ENCODE data around the gene PRSS21. TPM values are rescaled to one million over a fixed set of nuclear protein-coding genes. Genes with fewer than 3 reads are reported as not detected.

Gene PRSS21
- polyA plus RNA-seq, 1 experiment: 0.13 TPM

- H3K27me3 ChIP-seq (ENCODE audit: control insufficient read depth, insufficient read depth, low read length): peaks cover 20% of the 10 kb centered on the region
- H3K4me3 ChIP-seq (ENCODE audit: low read depth, low read length): no peak overlapping the region
- no peaks in the 10 kb centered on the region for H3K36me3 ChIP-seq (ENCODE audit: control insufficient read depth, insufficient read depth, low read length)
- ChIA-PET CTCF (interaction anchor here (0.7 to 3.1 kb wide), 5 partner anchors 10 to 121 kb away, joined by 3 to 16 read pairs (median 3); no protein-coding TSS in a partner anchor), POLR2A (no interaction called here)
- TF ChIP-seq, protein P1, sequence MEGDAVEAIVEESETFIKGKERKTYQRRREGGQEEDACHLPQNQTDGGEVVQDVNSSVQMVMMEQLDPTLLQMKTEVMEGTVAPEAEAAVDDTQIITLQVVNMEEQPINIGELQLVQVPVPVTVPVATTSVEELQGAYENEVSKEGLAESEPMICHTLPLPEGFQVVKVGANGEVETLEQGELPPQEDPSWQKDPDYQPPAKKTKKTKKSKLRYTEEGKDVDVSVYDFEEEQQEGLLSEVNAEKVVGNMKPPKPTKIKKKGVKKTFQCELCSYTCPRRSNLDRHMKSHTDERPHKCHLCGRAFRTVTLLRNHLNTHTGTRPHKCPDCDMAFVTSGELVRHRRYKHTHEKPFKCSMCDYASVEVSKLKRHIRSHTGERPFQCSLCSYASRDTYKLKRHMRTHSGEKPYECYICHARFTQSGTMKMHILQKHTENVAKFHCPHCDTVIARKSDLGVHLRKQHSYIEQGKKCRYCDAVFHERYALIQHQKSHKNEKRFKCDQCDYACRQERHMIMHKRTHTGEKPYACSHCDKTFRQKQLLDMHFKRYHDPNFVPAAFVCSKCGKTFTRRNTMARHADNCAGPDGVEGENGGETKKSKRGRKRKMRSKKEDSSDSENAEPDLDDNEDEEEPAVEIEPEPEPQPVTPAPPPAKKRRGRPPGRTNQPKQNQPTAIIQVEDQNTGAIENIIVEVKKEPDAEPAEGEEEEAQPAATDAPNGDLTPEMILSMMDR (IDR thresholded peaks at IDR 0.05; ENCODE audit: insufficient read depth, low read depth, low read length): no peak
- no peak for DNase-seq (ENCODE audit: low read depth)
These were observed 32.1 kb downstream of the PRSS21 start for GRCh38 chr16:2848933-2849725.

GRCh38 chr16:2852003-2852730, 35.1 kb downstream of the PRSS21 start:
- no peak overlapping the region for H3K4me3 ChIP-seq (ENCODE audit: low read depth, low read length)
- CTCF ChIA-PET: no interaction called here
- H3K36me3 ChIP-seq (ENCODE audit: control insufficient read depth, insufficient read depth, low read length): no peaks in the 10 kb centered on the region
- POLR2A ChIA-PET: no interaction called here
- peaks cover 14% of the 10 kb centered on the region for H3K27me3 ChIP-seq (ENCODE audit: control insufficient read depth, insufficient read depth, low read length)
- TF ChIP-seq, protein P1 (IDR thresholded peaks at IDR 0.05; ENCODE audit: insufficient read depth, low read depth, low read length): no peak
- DNase-seq (ENCODE audit: low read depth): no peak

GRCh38 chr16:2852731-2853507, 35.9 kb downstream of the PRSS21 start:
- TF ChIP-seq, protein P1 (IDR thresholded peaks at IDR 0.05; ENCODE audit: insufficient read depth, low read depth, low read length): no peak
- DNase-seq (ENCODE audit: low read depth): no peak

GRCh38 chr16:2853531-2854073, 36.6 kb downstream of the PRSS21 start:
- no peak for DNase-seq (ENCODE audit: low read depth)
- TF ChIP-seq, protein P1 (IDR thresholded peaks at IDR 0.05; ENCODE audit: insufficient read depth, low read depth, low read length): no peak
- ChIA-PET CTCF (interaction anchor here (1.1 to 4.8 kb wide), 5 partner anchors 8 to 26 kb away, joined by 3 to 25 read pairs (median 4); no protein-coding TSS in a partner anchor), POLR2A (no interaction called here)
- peaks cover 21% of the 10 kb centered on the region for H3K27me3 ChIP-seq (ENCODE audit: control insufficient read depth, insufficient read depth, low read length)
- no peak overlapping the region for H3K4me3 ChIP-seq (ENCODE audit: low read depth, low read length)
- no peaks in the 10 kb centered on the region for H3K36me3 ChIP-seq (ENCODE audit: control insufficient read depth, insufficient read depth, low read length)

More at GRCh38 chr16:2852731-2853507, 35.9 kb downstream of the PRSS21 start:
- H3K4me3 ChIP-seq (ENCODE audit: low read depth, low read length): no peak overlapping the region
- ChIA-PET CTCF (interaction anchor here (1.5 to 4.8 kb wide), 3 partner anchors 14 to 25 kb away, joined by 3 to 25 read pairs (median 14); no protein-coding TSS in a partner anchor), POLR2A (no interaction called here)
- H3K36me3 ChIP-seq (ENCODE audit: control insufficient read depth, insufficient read depth, low read length): no peaks in the 10 kb centered on the region
- peaks cover 16% of the 10 kb centered on the region for H3K27me3 ChIP-seq (ENCODE audit: control insufficient read depth, insufficient read depth, low read length)

Data from BJ (cell line).